H9 (cell line): ENCODE results near the gene ENPP7. TPM values are rescaled to one million over a fixed set of nuclear protein-coding genes. Genes with fewer than 3 reads are reported as not detected.

Experiments
- DNase-seq: peaks from one replicate; pipeline ENCODE4 v3.0.0-alpha.2; 2017
- H2AFZ ChIP-seq: one replicate; pipeline ENCODE4 v1.6.1; 2013; ENCODE audit warnings: mild to moderate bottlenecking, low read length, control low read depth, moderate library complexity
- H2AK5ac ChIP-seq: 2 replicates; pipeline ENCODE4 v1.6.1; 2013; ENCODE audit warnings: low read length, control low read depth, mixed read lengths; ENCODE audit not compliant: insufficient read length
- H2BK120ac ChIP-seq: one replicate; pipeline ENCODE4 v1.6.1; 2013; ENCODE audit warnings: low read depth, mild to moderate bottlenecking, low read length, control low read depth, inconsistent platforms; ENCODE audit not compliant: poor library complexity, severe bottlenecking
- H2BK12ac ChIP-seq: 2 replicates; pipeline ENCODE4 v1.6.1; 2013; ENCODE audit warnings: low read length, control low read depth, mixed read lengths, low read depth; ENCODE audit not compliant: insufficient read length
- H2BK15ac ChIP-seq: 2 replicates; pipeline ENCODE4 v1.6.1; 2013; ENCODE audit warnings: low read depth, low read length, control low read depth
- H2BK20ac ChIP-seq: one replicate; pipeline ENCODE4 v1.6.1; 2013; ENCODE audit warnings: low read depth, mild to moderate bottlenecking, low read length, control low read depth, inconsistent platforms; ENCODE audit not compliant: poor library complexity, severe bottlenecking
- H2BK5ac ChIP-seq: 2 replicates; pipeline ENCODE4 v1.6.1; 2013; ENCODE audit warnings: low read length, control low read depth, mixed read lengths; ENCODE audit not compliant: insufficient read length
- H3K14ac ChIP-seq: 2 replicates; pipeline ENCODE4 v1.6.1; 2013; ENCODE audit warnings: low read length, control low read depth; ENCODE audit not compliant: insufficient read depth
- H3K18ac ChIP-seq: 2 replicates; pipeline ENCODE4 v1.6.1; 2013; ENCODE audit warnings: low read depth, mild to moderate bottlenecking, mixed read lengths, low read length, control low read depth; ENCODE audit not compliant: insufficient read length
- H3K23ac ChIP-seq: 2 replicates; pipeline ENCODE4 v1.6.1; 2013; ENCODE audit warnings: low read length, control low read depth, mixed read lengths, low read depth; ENCODE audit not compliant: insufficient read length
- H3K23me2 ChIP-seq: 2 replicates; pipeline ENCODE4 v1.6.1; 2013; ENCODE audit warnings: low read depth, mild to moderate bottlenecking, mixed read lengths, low read length, control low read depth; ENCODE audit not compliant: insufficient read length, poor library complexity, severe bottlenecking
- H3K27ac ChIP-seq: 2 replicates; pipeline ENCODE4 v1.5.1; 2013; ENCODE audit warnings: low read length, control low read depth, mixed read lengths, low read depth; ENCODE audit not compliant: insufficient read length
- H3K27me3 ChIP-seq: 2 replicates; pipeline ENCODE4 v1.6.1; 2013; ENCODE audit warnings: low read length, control low read depth, inconsistent platforms; ENCODE audit not compliant: insufficient read depth
- H3K4ac ChIP-seq: 2 replicates; pipeline ENCODE4 v1.6.1; 2013; ENCODE audit warnings: low read depth, mild to moderate bottlenecking, control low read depth, inconsistent platforms, low read length, moderate library complexity
- H3K4me1 ChIP-seq: 2 replicates; pipeline ENCODE4 v1.6.1; 2013; ENCODE audit warnings: low read length, control low read depth, inconsistent platforms; ENCODE audit not compliant: insufficient read depth
- H3K4me2 ChIP-seq: 2 replicates; pipeline ENCODE4 v1.6.1; 2013; ENCODE audit warnings: low read length, control low read depth, mixed read lengths; ENCODE audit not compliant: insufficient read length, insufficient read depth
- H3K56ac ChIP-seq: 2 replicates; pipeline ENCODE4 v1.6.1; 2013; ENCODE audit warnings: low read depth, mild to moderate bottlenecking, mixed read lengths, low read length, control low read depth; ENCODE audit not compliant: insufficient read length
- H3K79me1 ChIP-seq: 2 replicates; pipeline ENCODE4 v1.6.1; 2013; ENCODE audit warnings: low read depth, mild to moderate bottlenecking, moderate library complexity, low read length, control low read depth, inconsistent platforms; ENCODE audit not compliant: insufficient read depth, poor library complexity, severe bottlenecking
- H3K79me2 ChIP-seq: 2 replicates; pipeline ENCODE4 v1.6.1; 2013; ENCODE audit warnings: low read length, control low read depth, inconsistent platforms; ENCODE audit not compliant: insufficient read depth
- H3K9ac ChIP-seq: 2 replicates; pipeline ENCODE4 v1.6.1; 2013; ENCODE audit warnings: low read length, control low read depth, mixed read lengths; ENCODE audit not compliant: insufficient read length; ENCODE audit errors: extremely low read depth
- H3K9me3 ChIP-seq: one replicate; pipeline ENCODE4 v1.6.1; 2013; ENCODE audit warnings: low read depth, low read length, inconsistent platforms; ENCODE audit not compliant: control insufficient read depth
- H3T11ph ChIP-seq: one replicate; pipeline ENCODE4 v1.6.1; 2013; ENCODE audit warnings: mild to moderate bottlenecking, low read length, control low read depth, inconsistent platforms
- H4K20me1 ChIP-seq: one replicate; pipeline ENCODE4 v1.6.1; 2013; ENCODE audit not compliant: control insufficient read depth, insufficient read length, insufficient read depth
- H4K5ac ChIP-seq: 2 replicates; pipeline ENCODE4 v1.6.1; 2013; ENCODE audit warnings: low read depth, mild to moderate bottlenecking, mixed read lengths, low read length, control low read depth; ENCODE audit not compliant: insufficient read length
- H4K8ac ChIP-seq: replicated peaks from 2 replicates; pipeline ENCODE4 v1.6.1; 2013; ENCODE audit warnings: low read length, control low read depth, mixed read lengths, low read depth; ENCODE audit not compliant: insufficient read length
- H4K91ac ChIP-seq: 2 replicates; pipeline ENCODE4 v1.6.1; 2013; ENCODE audit warnings: low read depth, mild to moderate bottlenecking, moderate library complexity, mixed read lengths, low read length, control low read depth; ENCODE audit not compliant: insufficient read length
- H3K27ac Mint-ChIP-seq, 3 experiments: 2 replicates in 2 of 3; 3 replicates in 1 of 3; pipeline ENCODE4 v1.8.0; 2020 to 2021; ENCODE audit warnings: mixed read lengths in 3 of 3, mild to moderate bottlenecking in 1 of 3, moderate library complexity in 1 of 3
- H3K27me3 Mint-ChIP-seq: 2 replicates; pipeline ENCODE4 v1.8.0; 2021; ENCODE audit warnings: low read depth, mild to moderate bottlenecking, moderate library complexity, mixed read lengths
- H3K36me3 Mint-ChIP-seq, 3 experiments: 2 replicates in 2 of 3; 3 replicates in 1 of 3; pipeline ENCODE4 v1.8.0; 2020 to 2021; ENCODE audit warnings: low read depth in 3 of 3, mixed read lengths in 3 of 3; ENCODE audit not compliant: insufficient read depth in 1 of 3
- H3K4me1 Mint-ChIP-seq, 2 experiments: 2 replicates each; pipeline ENCODE4 v1.8.0; 2020; ENCODE audit warnings: mixed read lengths in 2 of 2
- H3K4me3 Mint-ChIP-seq, 2 experiments: 2 replicates in 1 of 2; 3 replicates in 1 of 2; pipeline ENCODE4 v1.8.0; 2020 to 2021; ENCODE audit warnings: mild to moderate bottlenecking in 2 of 2, mixed read lengths in 2 of 2, moderate library complexity in 1 of 2
- H3K9me3 Mint-ChIP-seq, 2 experiments: 2 replicates in 1 of 2; 3 replicates in 1 of 2; pipeline ENCODE4 v1.8.0; 2020; ENCODE audit warnings: mild to moderate bottlenecking in 2 of 2, mixed read lengths in 2 of 2, moderate library complexity in 1 of 2
- CTCF ChIP-seq: fragments of 200-600 bp; sonication (generic); conservative IDR thresholded peaks from 3 replicates; pipeline ENCODE4 v1.8.0; 2021; ENCODE audit warnings: antibody characterized with exemption, mild to moderate bottlenecking
- WGBS: extraction: QIAGEN DNeasy Blood & Tissue Kit; methylation state at CpG from one replicate; pipeline ENCODE4 v1.1.7; 2013; ENCODE audit warnings: missing lambda C conversion rate, low lambda C conversion rate, mixed read lengths; ENCODE audit not compliant: insufficient read length; ENCODE audit errors: extremely low coverage; 5-methylcytosine and 5-hydroxymethylcytosine counted together
- total RNA-seq: library from RNA; stranded (reverse); gene quantifications from 2 replicates; pipeline ENCODE4 v1.2.1, GENCODE V29; 2021

Gene ENPP7
- total RNA-seq, 1 experiment from 2014 or later: not detected

DNA sequence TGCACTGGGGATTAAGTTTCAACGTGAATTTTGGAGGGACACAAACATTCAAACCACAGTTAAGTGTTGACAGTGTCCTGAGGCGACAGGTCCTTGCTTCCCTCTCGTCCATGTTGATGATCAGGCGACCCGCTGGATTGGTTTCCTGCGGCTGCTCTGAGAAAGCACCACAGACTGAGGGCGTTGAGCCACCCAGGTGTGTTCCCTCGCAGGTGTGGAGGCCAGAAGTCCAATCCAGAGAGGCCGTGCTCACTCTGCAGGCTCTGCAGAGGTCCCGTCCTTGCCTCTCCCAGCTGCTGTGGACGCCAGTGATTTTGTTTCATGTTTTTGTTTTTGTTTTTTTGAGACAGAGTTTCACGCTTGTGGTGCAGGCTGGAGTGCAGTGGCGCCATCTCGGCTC, 24.8 kb downstream of the ENPP7 start:
- no peak overlapping the region for H3K4me3 Mint-ChIP-seq
- H3K27me3 Mint-ChIP-seq: peaks cover 39% of the 10 kb centered on the region
- H4K8ac ChIP-seq: no peak overlapping the region
- no peak overlapping the region for H3K4me2 ChIP-seq
- no peaks in the 10 kb centered on the region for H3K36me3 Mint-ChIP-seq
- H3K27me3 ChIP-seq: no peaks in the 10 kb centered on the region
- no peaks in the 10 kb centered on the region for H3K79me1 ChIP-seq
- no peak overlapping the region for H3T11ph ChIP-seq
- no peak overlapping the region for H2BK20ac ChIP-seq
- no peaks in the 10 kb centered on the region for H3K9me3 ChIP-seq
- H2BK5ac ChIP-seq: no peak overlapping the region
- no peak for TF ChIP-seq CTCF
- no peaks in the 10 kb centered on the region for H3K79me2 ChIP-seq
- H2BK120ac ChIP-seq: no peak overlapping the region
- H3K9me3 Mint-ChIP-seq: no peaks in the 10 kb centered on the region
- no peaks in the 10 kb centered on the region for H4K20me1 ChIP-seq
- WGBS: no CpG with 5 or more reads among the region's 14 CpGs
- H3K18ac ChIP-seq: no peak overlapping the region
- H2AFZ ChIP-seq: no peak overlapping the region
- H3K56ac ChIP-seq: no peak overlapping the region
- H4K91ac ChIP-seq: no peak overlapping the region
- H2AK5ac ChIP-seq: no peak overlapping the region
- H3K27ac Mint-ChIP-seq: no peak overlapping the region
- H3K14ac ChIP-seq: no peak overlapping the region
- H3K23ac ChIP-seq: no peak overlapping the region
- 0 out of 4 replicates have a peak, but pooled peaks cover 0 to 2% of the 10 kb centered on the region in 2 experiments for H3K4me1 Mint-ChIP-seq
- H3K4me1 ChIP-seq: no peaks in the 10 kb centered on the region
- H3K9ac ChIP-seq: no peak overlapping the region
- no peak overlapping the region for H3K27ac ChIP-seq
- no peak overlapping the region for H4K5ac ChIP-seq
- H2BK12ac ChIP-seq: no peak overlapping the region
- no peaks in the 10 kb centered on the region for H3K23me2 ChIP-seq
- no peak overlapping the region for H3K4ac ChIP-seq
- no peak overlapping the region for H2BK15ac ChIP-seq
- no peak for DNase-seq
